Stimulated activated CD8-positive, alpha-beta memory T cell treated with anti-CD3 and anti-CD28 coated beads, Interleukin-15, amount 100 ng/mL, for 4 hours (primary cell): ENCODE results near the gene ERAP2.
A peak's percentile ranks its signal among the peaks of the same experiment; 100 is the strongest.
"Not testable (repeated sequence)": the region's sequence is repeated elsewhere in the genome, so short reads cannot be mapped to it uniquely, and the experiment has no call there.

Experiments
- DNase-seq, 2 donors: peaks; one replicate each; pipeline ENCODE4 v3.0.0-alpha.2; 2020; ENCODE audit warnings: low read depth in 2 of 2

The ERAP2 gene

GRCh38 chr5:96861076-96861475 is 15.2 kb upstream of the ERAP2 start:
- DNase-seq: no peak

DNA sequence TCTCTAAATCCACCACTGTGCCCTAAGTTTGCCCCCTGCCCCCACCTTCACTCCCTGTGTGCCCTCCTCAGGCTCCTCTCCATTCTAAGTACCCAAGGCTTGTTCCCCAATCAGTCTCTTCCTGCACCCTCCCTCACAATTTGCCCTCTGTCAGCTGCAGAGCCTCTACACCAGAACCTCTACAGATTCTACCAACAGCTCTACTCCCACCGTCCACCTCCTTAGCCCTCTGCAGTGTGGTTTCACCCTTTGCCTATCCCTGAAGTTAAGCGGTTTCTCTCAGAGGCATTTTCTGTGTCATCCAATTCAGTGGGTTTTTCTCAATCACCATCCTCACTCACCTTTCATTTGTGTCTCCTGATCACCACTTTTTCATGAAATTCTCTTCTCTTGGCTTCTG is 13.2 kb upstream of the ERAP2 start:
- DNase-seq: no peak

DNA sequence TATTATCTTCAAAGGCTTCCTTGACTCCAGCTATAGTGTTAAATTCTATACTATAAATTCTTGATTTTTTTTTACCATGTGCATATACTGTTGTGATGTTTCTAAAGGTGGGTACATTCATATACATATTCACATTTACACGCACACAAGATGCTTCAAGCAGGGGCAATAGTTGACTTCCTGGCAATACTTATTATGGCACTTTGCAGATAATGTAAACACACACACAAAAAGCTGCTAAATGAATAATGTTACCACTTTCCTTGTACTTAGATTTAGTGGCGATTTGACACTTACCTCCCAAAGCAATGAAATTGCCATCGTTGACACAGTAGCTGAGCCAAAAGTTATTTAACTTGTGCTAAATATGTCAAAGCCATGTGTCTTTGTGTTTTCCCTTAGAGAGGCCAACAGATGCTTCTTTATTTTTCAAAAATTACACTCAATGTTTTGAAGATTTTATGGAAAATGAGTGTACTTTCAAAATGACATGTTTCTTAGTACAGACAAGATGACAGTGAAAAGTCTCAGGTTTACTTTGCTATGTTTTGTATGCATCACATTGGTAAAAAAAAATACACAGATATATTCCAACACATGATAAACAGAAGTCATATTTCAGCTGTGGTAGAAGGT is 12.2 kb upstream of the ERAP2 start:
- DNase-seq: no peak

- DNase-seq: no peak
These were observed 11.3 kb upstream of the ERAP2 start for GRCh38 chr5:96864922-96865530.

DNA sequence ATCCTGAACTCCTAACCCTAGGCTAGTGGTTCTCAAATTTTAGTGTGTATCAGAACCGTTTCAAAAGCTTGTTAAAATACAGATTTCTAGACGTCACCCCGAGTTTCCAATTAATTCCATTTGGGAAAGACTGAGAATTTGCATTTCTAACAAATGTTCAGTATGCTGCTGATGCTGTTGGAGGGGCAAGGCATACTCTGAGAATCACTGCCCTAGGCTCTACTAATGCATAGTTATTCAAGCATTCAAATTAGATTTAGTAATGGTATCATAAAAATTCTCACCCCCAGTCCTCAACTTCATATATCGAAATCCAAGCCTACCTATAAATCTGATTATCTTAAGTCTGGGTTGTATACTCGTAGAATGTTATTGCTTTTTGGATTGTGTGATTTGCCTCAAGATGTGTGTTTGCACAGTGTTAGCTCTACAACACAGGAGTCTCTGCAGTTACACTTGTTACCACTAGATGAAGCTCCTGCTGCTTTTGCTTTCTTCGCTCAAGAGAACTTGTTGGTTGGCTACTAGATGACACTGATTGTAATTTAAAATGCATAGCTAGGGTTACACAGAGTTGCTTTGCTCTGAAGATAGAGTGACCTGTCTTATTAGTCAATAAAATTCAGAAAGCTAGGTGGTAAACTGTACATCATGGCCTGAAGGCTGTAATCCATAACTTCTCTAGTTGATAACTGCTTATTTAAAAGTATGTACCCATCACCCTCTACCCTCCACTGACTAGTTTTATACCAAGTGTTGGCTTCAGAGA is 7.5 kb upstream of the ERAP2 start:
- DNase-seq: no peak

GRCh38 chr5:96869372-96869641 is 7.0 kb upstream of the ERAP2 start:
- no peak for DNase-seq

DNA sequence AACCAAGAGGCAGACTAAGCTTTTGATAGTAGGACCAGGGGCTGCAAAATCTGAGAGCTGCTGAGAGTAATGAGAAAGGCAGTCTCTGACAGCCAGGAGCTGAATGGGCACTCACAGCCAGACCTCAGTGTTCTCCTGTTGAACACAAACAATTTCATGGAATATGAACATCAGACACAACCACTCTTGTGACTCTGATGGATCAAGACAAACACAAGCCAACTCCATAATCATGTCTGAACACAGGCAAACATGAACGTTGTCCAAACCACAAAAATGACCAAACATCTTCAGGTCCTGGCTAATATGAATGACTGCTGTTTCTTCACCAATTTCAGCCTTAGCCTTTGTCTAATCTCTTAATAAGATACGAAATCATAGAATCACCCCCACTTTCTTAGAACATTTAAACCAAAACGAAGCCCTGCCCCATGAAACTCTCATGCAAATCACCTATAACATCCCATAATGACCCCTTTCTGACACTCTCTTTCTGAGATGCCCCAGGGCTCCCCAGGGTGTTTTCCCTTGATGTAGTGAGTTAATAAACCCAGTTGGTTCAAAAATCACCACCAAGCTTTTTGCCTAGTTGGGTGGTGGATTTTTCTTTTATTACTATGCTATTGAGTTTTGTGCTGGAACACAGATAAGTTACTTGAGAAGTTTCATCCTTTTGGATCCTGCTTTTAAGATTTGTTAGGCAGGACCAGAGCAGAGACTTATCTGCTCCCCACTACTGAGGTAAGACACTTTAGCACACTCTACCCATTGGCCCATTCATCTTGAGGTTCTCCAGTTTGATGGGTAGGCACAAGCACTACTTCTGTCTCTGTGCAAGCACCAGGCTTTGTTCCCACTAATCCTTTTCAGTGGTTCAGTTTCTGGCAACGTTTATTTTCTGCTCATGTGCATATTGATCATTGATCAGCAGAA is 5.9 kb upstream of the ERAP2 start:
- no peak for DNase-seq

GRCh38 chr5:96871027-96871399 is 5.3 kb upstream of the ERAP2 start:
- DNase-seq: no peak

GRCh38 chr5:96871686-96872085 is 4.6 kb upstream of the ERAP2 start:
- no peak for DNase-seq

DNA sequence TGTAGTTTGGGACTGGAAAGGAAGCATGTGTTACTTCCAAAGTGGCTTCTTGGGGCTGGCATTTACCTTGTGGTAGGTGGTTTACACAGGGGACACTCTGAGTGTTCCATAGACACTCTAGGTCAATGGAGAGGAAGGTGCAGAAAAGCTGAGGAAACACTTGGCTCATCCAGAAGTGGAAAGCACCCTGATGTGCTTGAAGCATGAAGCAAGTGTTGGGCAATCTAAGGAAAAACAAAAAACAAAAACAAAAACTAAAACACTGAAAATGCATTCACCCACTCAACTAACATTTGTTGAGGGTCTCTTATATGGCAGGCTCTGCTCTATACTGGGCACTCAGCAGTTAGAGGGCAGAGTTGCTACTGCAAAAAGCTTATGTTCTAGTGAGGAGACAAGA is 2.9 kb upstream of the ERAP2 start:
- no peak for DNase-seq

DNA sequence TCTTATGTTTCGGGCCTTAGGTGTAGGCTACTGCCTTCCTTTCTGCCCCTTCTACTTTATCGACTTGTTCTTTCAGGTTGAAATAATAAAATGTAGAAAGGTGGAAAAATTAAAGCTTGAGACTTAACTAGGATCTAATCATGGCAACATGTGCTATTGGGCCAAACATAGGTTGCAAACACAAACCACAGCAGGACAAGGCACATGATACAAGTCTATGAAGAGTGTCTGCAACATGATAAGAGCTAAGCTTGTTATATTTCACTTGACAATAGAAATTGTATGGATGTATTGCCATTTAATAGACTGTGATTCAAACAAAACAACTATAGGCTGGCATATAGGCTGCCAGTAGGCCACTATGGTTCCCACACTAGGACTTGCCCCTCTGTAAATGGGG is 1.7 kb upstream of the ERAP2 start:
- no peak for DNase-seq

GRCh38 chr5:96875791-96876291 is 459 bp upstream of the ERAP2 start:
- DNase-seq: peak in 1 of 2 donors; percentile 22

DNA sequence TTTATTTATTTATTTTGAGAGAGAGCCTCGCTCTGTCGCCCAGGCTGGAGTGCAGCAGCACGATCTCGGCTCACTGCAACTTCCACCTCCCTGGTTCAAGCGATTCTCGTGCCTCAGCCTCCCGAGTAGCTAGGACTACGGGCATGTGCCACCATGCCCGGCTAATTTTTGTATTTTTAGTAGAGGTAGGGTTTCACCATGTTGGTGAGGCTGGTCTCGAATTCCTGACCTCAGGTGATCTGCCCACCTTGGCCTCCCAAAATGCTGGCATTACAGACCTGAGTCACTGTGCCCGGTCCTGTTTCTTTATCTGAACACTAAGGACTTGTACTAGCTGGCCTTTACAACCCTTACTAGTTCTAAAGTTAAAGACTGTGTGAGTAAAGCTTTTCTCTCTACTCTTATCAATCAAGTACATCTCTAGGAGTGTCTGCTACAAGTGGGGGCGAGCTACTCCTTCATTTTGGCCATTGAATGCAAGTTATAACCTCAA is 723 bp downstream of the ERAP2 start:
- not testable (repeated sequence) for DNase-seq

GRCh38 chr5:96879665-96880064 is 3.4 kb downstream of the ERAP2 start:
- DNase-seq: no peak

DNA sequence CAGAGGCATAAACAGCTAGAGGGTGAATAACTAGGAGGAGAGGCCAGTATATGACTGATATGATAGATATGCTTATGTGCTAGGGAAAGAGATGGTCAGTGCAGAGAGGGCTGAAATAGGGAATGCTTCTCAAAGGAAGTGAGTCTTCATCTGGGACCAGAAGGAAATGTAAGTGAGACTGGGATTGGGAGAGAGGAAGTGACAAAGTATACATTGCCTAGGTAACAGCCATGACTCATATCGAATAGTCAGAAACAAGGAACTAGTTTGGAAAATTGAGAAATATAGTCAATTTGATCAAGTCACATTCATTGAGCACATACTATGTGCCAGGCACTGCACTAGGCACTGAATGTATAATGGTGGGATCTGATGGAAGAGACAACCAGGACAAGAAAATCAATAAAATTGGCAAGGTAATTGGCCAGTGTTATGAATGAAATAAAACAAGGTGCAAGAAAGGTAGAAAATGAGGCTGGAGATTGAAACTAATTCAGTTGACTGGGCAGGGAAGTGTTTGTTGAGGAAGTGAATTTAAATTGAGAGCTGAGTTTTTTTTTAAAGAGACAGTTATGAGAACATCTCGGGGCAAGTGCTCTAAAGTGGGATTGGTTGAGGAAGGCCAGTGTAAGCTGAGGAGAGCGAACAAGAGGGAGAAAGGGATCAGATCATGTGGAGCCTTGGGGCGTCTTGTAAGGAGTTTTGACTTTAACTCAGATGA is 4.3 kb downstream of the ERAP2 start:
- no peak for DNase-seq

DNA sequence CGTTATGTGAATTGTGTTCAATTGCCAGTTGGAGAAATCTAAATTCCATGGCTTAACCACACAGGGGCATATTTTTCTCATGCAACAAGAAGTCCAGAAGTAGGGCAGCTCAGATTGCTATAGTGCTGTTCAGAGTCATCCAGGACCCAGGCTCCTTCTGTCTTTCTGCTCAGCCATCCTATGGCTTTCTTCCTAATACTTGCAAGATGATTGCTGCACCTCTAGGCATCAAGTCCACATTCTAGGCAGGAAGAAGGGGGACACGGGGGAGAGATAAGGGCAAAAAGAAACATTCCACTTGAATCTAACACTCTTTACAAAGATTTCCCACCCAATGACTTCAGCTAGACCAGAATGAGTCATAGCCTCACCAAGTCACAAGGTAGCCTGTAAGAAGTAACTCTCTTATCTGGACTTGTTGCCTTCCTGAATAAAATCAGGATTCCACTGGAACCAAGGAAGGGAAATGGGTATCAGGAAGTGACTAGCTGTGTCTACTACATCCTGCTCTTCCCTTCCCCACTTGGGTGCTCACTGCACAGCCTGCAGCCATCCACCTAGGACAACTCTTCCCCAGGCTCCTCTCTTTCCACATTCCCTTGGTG is 5.3 kb downstream of the ERAP2 start:
- DNase-seq: no peak

DNA sequence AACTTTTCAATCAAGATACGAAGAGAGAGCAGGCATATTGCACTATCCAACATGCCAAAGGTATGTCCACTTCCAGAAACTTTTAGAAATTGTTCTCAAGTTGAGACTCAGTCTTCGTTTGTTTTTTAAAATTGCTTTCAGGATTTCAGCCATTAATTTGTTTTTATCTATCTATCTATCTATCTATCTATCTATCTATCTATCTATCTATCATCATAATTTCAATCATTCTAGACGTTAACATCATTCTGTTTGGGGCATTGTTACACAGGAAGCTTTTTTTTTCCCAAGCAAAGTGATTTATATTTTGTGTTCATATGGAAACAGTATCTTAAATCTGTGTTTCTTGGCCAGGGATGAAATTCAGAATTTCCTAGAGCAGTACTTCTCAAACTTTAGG is 7.6 kb downstream of the ERAP2 start:
- DNase-seq: no peak

- DNase-seq: no peak
These were observed 8.7 kb downstream of the ERAP2 start for GRCh38 chr5:96884995-96885394.

DNA sequence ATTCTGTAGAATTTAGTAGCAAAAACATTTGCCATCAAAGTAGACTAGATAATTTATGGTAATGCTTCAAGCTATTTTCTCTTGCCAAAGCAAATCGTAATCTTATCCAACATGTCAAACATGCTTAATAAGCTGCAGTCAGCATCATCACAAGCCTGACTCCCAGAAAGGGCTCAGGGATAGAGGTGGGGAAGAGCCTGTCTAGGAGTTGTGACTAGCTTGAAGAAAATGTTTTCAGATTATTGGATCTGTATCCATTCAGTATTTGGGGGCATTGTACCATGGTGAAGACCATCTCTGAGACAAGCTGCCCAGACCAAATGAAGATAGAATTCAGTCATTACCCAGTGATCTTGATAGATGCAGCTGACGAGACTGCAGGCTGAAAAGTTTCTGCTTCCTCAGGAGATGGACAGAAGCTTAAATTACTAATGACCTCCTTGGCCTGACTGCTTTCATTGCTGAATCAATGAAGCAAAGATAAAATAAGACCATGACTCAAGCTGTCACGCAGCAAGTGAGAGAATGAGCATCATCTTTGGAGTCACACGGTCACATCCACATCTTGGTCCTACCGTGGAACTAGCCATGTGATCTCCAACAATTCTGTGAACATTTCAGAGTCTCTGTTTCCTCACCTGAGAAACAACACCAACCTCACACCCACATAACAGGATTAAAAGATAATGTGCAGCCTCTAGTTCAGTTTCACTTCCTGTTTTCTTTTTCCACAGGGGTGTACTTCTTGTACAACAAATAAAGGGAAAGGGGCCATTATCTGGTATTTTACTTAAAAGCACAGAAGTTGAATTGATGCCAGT is 9.4 kb downstream of the ERAP2 start:
- DNase-seq: peak in 1 of 2 donors; percentile 16

- DNase-seq: no peak
These were observed 17.0 kb downstream of the ERAP2 start for GRCh38 chr5:96893342-96893741.
